IPS-NIHi7 (cell line): ENCODE data around the gene HHLA2.
"Not testable (repeated sequence)": the region's sequence is repeated elsewhere in the genome, so short reads cannot be mapped to it uniquely, and the experiment has no call there.

Experiments used
- DNase-seq: peaks from one replicate; pipeline ENCODE4 v3.0.0; 2012; ENCODE audit warnings: mixed read lengths; ENCODE audit errors: extremely low spot score

The HHLA2 gene, protein sequence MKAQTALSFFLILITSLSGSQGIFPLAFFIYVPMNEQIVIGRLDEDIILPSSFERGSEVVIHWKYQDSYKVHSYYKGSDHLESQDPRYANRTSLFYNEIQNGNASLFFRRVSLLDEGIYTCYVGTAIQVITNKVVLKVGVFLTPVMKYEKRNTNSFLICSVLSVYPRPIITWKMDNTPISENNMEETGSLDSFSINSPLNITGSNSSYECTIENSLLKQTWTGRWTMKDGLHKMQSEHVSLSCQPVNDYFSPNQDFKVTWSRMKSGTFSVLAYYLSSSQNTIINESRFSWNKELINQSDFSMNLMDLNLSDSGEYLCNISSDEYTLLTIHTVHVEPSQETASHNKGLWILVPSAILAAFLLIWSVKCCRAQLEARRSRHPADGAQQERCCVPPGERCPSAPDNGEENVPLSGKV

DNA sequence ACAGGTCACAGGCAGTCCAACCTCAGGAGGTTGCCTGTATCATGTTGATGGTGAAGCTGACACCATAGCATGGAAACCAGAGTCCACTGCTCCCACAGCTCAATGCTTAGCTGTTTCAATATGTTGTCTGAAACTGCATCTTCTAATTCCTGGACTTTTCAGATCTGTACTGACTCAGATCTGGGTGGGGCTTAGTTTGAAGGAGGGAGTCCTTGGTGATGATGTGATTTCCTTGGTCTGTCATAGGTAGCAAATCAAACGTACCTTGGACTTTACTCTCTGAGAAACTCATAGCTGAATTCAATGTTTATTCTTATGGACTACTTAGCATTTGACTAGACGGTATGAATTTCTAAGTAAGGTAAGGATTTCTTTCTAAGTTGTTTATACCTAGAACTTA is at the start of gene HHLA2:
HHLA2 (plus strand) TSS at position 310 of the 400 bp plus-strand sequence. CDS start 55,266 bp downstream, outside the sequence.
- DNase-seq = no peak

DNA sequence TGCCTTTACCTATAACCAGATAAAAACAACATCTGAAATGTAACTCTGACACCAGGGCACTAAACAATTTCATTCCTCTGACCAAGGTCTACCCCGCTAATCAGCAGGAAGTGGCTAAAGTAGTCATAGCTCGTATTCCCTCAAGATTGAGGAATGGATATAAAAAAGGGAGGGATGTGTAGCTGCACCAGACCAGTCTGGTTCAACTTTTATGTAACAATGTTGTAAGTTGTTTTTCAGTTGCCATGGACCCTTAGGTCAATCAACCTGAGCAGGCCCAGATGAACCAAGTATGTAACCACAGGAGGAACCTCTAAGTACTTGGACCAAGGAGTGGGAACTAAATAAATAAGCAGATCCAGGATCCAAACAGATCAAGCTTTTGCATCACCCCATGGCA is 45.7 kb upstream of the HHLA2 start:
- no peak for DNase-seq

DNA sequence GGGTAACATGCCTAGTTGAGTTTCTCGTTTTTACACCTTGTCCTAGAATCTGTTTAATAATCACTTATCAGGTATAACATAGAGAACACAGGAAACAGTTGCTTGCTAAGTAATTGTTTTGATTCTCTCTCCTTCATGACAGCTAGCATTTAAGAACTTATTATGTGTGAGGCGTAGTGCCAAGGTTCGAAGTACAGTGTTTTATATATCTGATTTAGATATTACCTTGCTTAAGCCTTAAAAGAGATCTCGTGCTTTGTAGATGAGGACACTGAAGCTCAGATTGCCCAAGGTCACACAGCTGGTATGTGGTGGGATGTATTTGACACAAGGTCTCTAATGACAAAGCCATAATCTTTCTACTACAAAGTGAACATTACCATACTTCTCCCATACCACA is 45.1 kb upstream of the HHLA2 start:
- DNase-seq = no peak

DNA sequence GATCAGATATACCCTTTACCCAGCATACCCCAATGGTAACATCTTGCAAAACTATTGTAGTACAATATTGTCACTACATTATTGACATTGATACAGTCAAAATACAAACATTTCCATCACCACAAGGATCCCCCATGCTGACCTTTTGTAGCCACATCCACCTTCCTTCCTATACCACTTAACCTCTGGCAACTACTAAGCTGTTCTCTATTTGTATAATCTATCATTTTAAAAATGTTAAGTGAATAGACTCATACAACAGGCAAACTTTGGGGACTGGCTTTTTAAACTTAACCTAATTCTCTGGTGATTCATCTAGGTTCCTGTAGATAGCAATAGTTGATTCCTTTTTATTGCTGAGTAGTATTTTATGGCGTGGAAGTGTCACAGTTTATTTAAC is 44.5 kb upstream of the HHLA2 start:
- DNase-seq = no peak

DNA sequence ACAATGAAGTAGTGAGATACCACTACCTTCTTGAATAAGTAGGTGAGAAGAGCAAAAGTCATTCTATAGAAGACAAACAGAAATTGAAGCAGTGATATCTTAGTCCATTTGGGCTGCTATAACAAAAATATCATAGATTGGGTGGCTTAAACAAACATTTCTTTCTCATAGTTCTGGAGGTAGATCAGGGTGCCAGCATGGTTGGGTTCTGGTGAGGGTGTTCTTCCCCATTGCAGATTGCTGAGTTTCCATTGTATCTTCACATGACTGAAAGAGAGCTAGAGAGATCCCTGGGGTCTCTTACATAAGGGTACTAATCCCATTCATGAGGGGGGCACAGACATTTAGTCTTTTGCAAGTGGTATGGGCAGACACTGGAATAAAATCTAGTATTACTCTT is 41.2 kb upstream of the HHLA2 start:
- no peak for DNase-seq

DNA sequence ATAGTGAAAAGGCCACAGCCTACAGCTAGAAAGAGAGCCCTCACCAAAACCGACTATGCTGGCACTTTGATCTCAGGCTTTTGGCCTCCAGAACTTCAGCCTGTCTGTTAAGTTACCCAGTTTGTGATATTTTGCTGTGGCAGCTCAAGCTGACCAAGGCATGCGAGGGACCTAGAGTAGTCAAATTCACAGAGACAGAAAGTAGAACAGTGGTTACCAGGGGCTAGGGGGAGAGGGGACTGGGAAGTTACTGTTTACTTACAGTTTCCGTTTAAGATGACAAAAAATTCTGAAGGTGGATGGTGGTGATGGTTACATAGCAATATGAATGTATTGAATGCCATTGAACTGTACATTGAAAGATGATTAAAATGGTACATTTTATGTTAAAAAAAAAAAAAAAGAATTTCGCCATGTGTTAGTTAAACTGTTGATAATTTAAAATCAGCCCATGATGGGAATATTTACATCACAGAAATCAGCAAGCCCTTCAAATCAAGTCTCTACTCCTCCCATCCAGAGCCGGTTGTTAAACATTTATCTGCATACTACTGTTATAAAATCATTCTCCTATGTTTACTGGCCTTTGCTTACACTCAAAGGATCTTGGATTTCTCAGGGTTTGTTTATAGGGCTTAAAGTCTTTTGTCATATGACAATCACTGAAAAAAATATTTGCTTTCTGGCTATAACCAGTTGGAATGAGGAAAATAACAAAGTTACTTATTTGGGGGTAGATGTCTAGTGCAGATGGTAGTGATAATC is 31.6 kb upstream of the HHLA2 start:
- DNase-seq = not testable (repeated sequence)

DNA sequence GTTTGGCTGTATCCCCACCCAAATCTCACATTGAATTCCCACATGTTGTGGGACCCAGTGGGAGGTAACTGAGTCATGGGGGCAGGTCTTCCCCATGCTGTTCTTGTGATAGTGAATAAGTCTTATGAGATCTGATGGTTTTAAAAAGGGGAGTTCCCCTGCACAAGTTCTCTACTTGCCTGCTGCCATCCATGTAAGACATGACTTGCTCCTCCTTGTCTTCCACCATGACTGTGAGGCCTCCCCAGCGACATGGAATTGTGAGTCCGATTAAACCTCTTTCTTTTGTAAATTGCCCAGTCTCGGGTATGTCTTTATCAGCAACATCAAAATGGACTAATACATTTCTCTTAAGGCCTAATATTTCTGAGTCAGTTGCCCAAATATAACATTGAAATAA is 28.1 kb upstream of the HHLA2 start:
- DNase-seq = not testable (repeated sequence)

DNA sequence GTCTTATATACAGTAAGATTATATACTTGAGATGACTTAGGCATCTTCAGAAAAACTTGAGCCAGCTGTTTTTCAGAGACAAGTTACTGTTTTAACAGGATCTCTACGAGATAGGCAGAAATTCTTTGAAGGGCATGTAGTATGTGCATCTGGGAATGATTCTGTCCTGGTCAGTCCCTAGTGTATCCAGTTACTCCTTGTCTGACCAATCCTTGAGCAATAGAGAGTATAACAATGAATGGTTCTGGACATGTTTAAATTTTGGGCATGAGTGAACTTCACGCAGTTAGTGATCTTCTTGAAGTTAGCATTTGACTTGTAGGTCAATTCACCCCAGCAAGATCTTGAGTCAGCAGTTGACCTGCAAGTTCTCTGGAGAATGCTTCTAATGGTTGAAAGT is 24.7 kb upstream of the HHLA2 start:
- DNase-seq = no peak

DNA sequence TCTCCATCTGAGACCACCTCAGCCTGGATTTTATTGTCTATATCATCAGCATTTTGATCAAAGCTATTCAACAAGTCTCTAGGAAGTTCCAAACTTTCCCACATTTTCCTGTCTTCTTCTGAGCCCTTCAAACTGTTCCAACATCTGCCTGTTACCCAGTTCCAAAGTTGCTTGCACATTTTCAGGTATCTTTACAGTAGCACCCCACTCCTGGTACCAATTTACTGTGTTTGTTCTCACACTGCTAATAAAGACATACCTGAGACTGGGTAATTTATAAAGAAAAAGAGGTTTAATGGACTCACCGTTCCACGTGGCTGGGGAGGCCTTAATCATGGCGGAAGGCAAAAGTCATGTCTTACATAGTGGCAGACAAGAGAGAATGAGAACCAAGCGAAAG is 17.3 kb upstream of the HHLA2 start:
- not testable (repeated sequence) for DNase-seq

DNA sequence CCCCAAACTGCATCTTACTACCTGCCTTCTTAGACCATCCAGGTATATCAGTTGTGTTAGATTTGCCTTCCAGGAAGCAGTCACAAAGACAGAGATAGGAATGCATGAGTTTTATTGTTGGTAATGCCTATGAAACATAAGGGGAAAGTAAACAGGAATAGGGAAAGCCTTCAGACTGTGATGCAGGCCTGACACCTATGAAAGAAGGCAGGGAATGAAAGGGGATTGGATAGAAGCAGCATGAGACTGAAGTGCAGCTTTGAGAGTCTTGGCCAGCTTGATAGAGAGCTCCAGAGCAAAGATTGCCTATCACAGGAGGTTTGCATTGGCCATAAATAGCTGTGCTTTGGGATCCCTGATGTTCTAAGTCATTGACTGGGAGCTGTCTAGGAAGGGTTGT is 15.9 kb upstream of the HHLA2 start:
- no peak for DNase-seq

DNA sequence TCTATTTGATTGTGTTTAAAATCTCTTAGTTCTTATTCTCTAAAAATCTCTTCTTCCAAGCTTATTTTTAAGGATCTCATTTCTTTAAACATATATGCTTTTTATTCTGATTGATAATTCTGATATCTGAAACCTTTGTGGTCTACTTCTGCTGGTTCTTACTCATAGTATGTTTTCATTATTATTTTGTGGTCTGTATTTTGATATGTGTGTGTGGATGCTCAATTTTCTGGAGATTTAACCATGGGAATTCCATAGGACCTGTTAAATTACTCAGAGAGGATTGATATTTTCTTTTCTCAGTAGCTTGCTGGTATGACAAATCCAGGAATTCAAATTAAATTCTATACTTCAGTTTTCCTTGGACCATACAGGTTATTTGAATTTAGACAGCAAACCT is 14.7 kb upstream of the HHLA2 start:
- no peak for DNase-seq

DNA sequence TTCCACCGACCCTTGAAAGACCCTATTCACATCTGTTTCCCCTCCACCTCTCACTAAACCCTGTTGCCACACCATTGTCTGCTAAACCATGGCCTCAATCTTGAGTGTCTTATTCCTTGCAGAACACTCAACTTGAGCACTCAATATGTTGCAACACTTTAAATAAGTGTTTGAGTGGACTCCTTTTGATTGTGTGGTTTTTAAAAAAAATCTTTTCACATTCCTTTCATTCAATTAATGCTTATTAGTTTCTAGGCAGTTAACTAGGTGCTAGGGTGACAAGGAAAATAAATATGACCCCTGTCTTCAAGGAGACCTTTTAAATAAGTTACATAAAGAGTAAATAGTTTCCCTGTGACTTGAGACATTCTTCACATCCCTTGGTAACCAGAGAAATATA is 13.3 kb upstream of the HHLA2 start:
- no peak for DNase-seq

DNA sequence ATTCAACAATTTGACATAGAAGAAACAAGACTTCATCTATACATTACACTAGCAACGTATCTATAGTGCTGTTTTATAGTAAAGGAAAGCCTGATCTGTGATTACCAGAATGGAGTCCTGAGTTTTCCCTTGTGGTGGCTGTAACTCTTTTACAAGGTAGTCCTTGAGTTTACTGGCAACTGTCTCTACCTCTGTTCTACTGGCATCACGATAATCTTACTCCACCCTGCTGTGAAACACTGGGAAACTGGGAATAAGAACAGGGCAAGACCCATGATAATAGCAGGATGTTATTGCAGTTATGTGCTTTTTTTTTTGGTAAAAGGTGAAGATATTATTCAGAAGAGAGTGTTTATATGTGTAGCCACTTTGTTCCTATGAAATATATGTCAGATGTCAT is 12.4 kb upstream of the HHLA2 start:
- no peak for DNase-seq

DNA sequence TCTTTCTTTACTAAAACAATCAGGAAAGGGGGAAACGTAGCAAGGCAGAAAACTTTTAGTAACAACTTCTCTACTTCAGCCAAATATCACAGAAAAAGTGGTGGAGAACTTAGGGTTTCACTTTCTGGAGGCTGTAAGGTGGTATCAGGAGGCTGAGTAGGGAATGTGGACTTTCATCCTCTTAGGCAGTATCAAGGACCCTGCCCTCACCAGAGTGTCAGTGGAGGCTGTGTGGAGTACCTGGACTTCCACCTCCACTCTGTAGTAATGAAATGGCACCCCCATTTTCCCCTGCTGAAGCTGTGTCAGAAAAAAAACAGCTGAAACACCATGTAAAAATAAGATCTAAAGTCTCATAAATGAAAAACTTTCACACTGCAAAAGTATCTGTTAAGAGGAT is 11.2 kb upstream of the HHLA2 start:
- no peak for DNase-seq

DNA sequence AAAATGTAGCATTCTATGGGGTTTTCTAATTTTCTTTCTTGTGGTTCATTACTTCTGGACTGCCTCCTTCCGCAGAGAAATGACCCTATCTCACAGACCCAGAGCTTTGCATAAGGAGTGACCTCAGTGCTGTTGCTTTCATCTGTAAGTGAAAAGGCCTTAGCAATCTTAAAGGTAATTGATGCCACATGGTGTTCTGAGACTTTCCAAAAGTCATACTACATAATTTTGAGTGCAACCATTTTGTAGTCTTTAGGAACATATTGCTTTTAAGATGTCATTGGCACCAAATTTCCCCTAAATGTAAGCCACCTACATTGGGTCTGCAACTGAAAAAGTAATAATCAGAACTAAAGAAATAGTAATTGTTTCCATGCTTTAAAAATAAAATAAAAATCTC is 9.2 kb upstream of the HHLA2 start:
- no peak for DNase-seq

DNA sequence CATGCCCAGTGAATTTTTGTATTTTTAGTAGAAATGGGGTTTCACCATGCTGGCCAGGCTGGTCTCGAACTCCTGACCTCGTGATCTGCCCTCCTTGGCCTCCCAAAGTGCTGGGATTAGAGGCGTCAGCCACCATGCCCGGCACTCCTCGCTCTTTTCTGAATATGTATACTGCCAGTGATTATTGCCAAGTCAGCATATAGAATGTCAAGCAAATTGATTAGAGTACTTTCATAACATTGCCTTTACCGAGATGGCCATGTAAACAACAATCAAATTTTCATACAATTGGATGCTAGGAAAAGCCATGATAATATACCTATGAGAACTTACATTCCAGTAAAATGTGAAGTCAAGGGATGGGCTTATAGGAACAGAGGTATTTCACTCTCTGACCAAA is 8.2 kb upstream of the HHLA2 start:
- DNase-seq = not testable (repeated sequence)

DNA sequence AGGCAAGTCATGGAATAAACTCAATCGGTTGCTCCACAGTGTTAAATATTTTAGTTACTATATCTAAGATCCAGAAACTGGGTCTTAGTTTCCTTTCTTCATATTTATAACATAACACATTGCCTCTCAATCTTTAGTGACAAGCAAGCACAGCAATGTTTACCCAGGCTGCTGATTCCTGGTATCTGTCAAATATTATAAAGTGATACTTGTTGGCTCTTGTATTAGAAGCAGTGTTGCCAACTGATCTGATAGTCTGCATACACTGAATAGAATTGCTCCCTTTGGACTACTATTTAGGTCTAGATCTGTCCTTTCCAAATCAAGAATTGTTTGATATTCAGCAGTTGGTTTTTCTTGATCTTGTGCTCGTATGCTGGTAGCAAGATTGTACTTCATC is 7.2 kb upstream of the HHLA2 start:
- no peak for DNase-seq

DNA sequence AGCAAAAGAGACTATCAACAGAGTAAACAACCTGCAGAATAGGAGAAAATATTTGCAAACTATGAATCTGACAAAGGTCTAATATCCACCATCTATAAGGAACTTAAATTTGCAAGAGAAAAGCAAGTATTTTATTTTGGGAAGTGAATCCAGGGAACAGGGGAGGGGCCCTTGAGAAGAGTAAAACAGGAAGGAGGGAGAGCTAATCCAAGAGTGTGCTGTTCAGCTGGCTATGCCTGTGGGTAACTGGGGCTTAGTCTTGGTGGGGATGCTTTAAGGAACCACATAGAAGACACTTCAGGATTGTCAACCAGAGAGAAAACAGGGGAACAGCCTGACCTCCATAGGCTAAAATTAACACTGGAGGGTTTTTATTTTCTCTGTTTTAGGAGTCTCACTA is 3.9 kb upstream of the HHLA2 start:
- DNase-seq = no peak

DNA sequence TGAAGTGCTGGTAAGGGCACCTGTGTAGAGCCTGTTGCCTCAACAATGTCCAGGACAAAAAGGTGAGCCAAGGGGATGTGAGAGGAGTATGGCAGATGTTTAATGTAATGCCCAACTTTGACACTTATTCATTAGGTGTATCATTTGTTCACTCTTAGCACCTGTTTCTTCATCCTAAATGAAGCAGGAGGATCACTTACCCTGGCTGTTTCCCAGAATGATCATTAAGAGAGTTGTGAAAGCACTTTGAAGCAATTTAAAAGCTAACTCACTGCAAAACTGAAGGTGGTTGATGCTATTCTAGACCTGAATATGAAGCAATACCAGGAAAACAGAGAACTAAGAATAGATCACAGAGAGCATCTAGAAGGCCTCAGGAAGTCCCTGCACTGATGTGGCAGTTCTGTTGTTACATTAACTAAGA is 3.4 kb upstream of the HHLA2 start:
- DNase-seq = no peak

DNA sequence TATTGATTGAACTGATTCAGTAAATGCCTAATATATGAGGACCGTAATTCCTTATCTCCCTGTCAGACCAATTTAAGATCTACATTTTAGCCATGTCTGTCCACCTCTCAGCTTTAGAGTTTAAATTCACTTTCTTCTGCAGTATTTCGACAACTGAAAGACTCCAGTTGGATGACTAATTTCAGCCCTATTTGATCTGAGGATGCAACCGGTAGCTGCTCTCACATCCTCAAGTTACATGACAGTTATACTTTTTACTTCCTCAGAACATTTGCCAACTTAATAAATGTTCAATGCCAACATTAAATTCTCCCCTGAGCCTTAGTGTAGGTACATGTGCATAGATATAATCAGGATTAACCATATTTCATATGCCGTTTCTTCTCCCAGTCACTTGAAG is 2.5 kb upstream of the HHLA2 start:
- no peak for DNase-seq

DNA sequence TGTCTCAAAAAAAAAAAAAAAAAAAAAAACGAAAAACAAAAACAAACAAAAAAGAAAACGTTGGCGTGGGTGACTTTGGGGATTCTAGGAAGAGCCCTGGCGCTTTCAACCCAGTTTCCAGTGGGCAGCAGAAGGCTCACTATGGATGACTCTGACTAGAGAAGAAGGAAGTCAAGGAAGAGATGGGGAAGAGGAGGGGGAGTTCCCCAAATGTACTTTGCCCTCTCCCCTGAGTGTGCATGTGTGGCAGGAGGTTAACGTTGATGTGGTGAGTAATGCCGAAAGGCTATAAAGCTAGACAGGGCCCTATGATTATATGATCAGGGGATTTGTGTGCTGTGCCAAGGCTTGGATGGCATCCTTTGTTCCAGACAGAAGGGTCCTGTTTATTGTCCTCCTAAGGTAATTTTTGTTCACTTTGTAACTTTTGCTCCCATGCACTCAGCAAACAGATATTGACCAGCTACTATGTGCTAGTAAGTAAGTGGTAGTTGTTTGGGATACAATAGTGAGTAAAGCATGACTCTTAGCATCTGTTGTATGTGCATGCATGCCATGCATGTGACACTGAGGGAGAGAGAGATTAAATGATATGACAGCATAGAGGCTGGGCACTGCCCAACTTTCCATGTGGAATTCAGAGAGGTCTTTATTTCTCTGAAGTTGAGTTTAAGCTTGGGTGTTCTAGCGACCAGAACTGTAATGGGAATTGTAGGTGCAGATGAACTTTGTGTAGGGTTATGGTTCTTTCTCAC is 750 bp upstream of the HHLA2 start:
- DNase-seq = no peak

DNA sequence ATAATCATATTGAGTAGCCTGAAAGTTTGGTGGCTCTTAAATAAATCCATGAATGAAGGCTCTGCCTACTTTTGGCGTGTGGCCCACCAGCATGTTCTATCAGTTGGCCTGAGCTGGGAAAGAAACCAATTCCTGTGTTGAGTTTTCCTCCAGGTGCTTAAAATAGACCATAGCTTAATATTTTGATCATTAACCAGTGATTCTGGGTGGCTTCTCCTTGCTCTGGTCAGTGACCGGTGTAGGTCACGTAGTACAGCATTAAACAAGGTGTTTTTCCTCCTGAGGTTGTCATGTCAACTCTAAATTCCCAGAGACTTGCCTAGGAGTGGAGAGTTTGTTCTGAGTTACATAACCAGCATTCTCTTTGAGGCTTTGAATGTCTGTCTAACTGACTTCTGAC is 1.3 kb downstream of the HHLA2 start:
- DNase-seq = no peak

DNA sequence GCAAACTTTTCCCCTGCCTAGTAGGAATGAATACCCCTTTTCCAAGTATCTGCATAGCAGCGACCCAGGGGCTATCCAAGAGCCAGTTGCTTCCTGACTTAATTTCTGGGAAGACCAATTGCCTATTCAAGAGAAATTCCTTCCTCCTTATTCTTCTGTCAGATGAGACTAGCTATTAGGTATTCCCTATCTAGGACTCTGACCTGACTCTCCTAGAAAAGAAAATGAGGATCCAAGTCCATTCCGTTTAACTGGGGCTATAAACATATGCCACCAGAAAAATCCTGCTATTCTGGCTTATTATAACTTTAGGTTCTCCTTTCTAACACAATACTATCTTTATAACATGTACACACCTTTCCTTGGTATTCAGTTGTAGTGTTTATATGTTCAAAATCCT is 1.7 kb downstream of the HHLA2 start:
- DNase-seq = no peak
